HG03196 (cell line): ENCODE data around the gene MAGI2.

Experiments used
- ATAC-seq: cut with Tn5 transposase; IDR thresholded peaks from one replicate; pipeline ENCODE4 v1.9.1; 2021; ENCODE audit not compliant: unreplicated experiment

MAGI2 gene

GRCh38 chr7:79180533-79180932, 272.9 kb downstream of the MAGI2 start:
- ATAC-seq: no peak

- no peak for ATAC-seq
Observed at GRCh38 chr7:79176859-79177477, 276.5 kb downstream of the MAGI2 start.

GRCh38 chr7:79175374-79175773, 278.1 kb downstream of the MAGI2 start:
- ATAC-seq: no peak

GRCh38 chr7:79165225-79165624, 288.2 kb downstream of the MAGI2 start:
- ATAC-seq: no peak

GRCh38 chr7:79159040-79159664, 294.3 kb downstream of the MAGI2 start:
- no peak for ATAC-seq

- ATAC-seq: no peak
Observed at GRCh38 chr7:79157281-79157680, 296.2 kb downstream of the MAGI2 start.

- ATAC-seq: no peak
Observed at GRCh38 chr7:79149831-79150230, 303.6 kb downstream of the MAGI2 start.

- ATAC-seq: no peak
Observed at GRCh38 chr7:79142706-79143105, 310.8 kb downstream of the MAGI2 start.

GRCh38 chr7:79141252-79141651, 312.2 kb downstream of the MAGI2 start:
- no peak for ATAC-seq

GRCh38 chr7:79137942-79138341, 315.5 kb downstream of the MAGI2 start:
- ATAC-seq: no peak

GRCh38 chr7:79132844-79133451, 320.5 kb downstream of the MAGI2 start:
- ATAC-seq: no peak

- ATAC-seq: no peak
Observed at GRCh38 chr7:79130715-79131114, 322.8 kb downstream of the MAGI2 start.

GRCh38 chr7:79124331-79124730, 329.1 kb downstream of the MAGI2 start:
- ATAC-seq: no peak

GRCh38 chr7:79118143-79118542, 335.3 kb downstream of the MAGI2 start:
- ATAC-seq: no peak

GRCh38 chr7:79096361-79096805, 357.1 kb downstream of the MAGI2 start:
- no peak for ATAC-seq

GRCh38 chr7:79093421-79093820, 360.0 kb downstream of the MAGI2 start:
- no peak for ATAC-seq

- no peak for ATAC-seq
Observed at GRCh38 chr7:79091661-79092060, 361.8 kb downstream of the MAGI2 start.

- ATAC-seq: no peak
Observed at GRCh38 chr7:79091011-79091410, 362.5 kb downstream of the MAGI2 start.

- ATAC-seq: no peak
Observed at GRCh38 chr7:79090543-79090942, 362.9 kb downstream of the MAGI2 start.

- no peak for ATAC-seq
Observed at GRCh38 chr7:79084423-79084822, 369.0 kb downstream of the MAGI2 start.

- no peak for ATAC-seq
Observed at GRCh38 chr7:79079919-79080554, 373.4 kb downstream of the MAGI2 start.

- no peak for ATAC-seq
Observed at GRCh38 chr7:79078273-79078672, 375.2 kb downstream of the MAGI2 start.
